GM21360 (cell line): ENCODE results near the gene LRRC36.

Source experiments
- ATAC-seq: cut with Tn5 transposase; IDR thresholded peaks from one replicate; pipeline ENCODE4 v1.9.1; 2021; ENCODE audit warnings: mild to moderate bottlenecking, moderate library complexity; ENCODE audit not compliant: unreplicated experiment

LRRC36 gene

GRCh38 chr16:67291461-67291860 lies 35.2 kb upstream of the LRRC36 start:
- ATAC-seq, result no peak

GRCh38 chr16:67294171-67294757 lies 32.4 kb upstream of the LRRC36 start:
- ATAC-seq, result no peak

- ATAC-seq, result no peak
Measured at GRCh38 chr16:67294938-67295361, 31.7 kb upstream of the LRRC36 start.

- no peak for ATAC-seq
Measured at GRCh38 chr16:67296420-67296819, 30.2 kb upstream of the LRRC36 start.

- ATAC-seq, result no peak
Measured at GRCh38 chr16:67298277-67298676, 28.3 kb upstream of the LRRC36 start.

- no peak for ATAC-seq
Measured at GRCh38 chr16:67299269-67299668, 27.3 kb upstream of the LRRC36 start.

- no peak for ATAC-seq
Measured at GRCh38 chr16:67301080-67301782, 25.4 kb upstream of the LRRC36 start.

GRCh38 chr16:67302076-67302475 lies 24.5 kb upstream of the LRRC36 start:
- ATAC-seq, result no peak

GRCh38 chr16:67302970-67303369 lies 23.6 kb upstream of the LRRC36 start:
- ATAC-seq, result no peak

- ATAC-seq, result no peak
Measured at GRCh38 chr16:67304020-67304419, 22.6 kb upstream of the LRRC36 start.

GRCh38 chr16:67305216-67306071 lies 21.2 kb upstream of the LRRC36 start:
- no peak for ATAC-seq

- no peak for ATAC-seq
Measured at GRCh38 chr16:67310561-67310960, 16.1 kb upstream of the LRRC36 start.

GRCh38 chr16:67311607-67312488 lies 14.8 kb upstream of the LRRC36 start:
- ATAC-seq, result peak; percentile 76

- ATAC-seq, result no peak
Measured at GRCh38 chr16:67312719-67313118, 13.9 kb upstream of the LRRC36 start.

- no peak for ATAC-seq
Measured at GRCh38 chr16:67317853-67318252, 8.8 kb upstream of the LRRC36 start.

- ATAC-seq, result no peak
Measured at GRCh38 chr16:67326115-67326471, 522 bp upstream of the LRRC36 start.

- no peak for ATAC-seq
Measured at GRCh38 chr16:67327743-67328142, 1.1 kb downstream of the LRRC36 start.

GRCh38 chr16:67329901-67330300 lies 3.3 kb downstream of the LRRC36 start:
- ATAC-seq, result no peak

- ATAC-seq, result no peak
Measured at GRCh38 chr16:67333315-67333714, 6.7 kb downstream of the LRRC36 start.

GRCh38 chr16:67336116-67336515 lies 9.5 kb downstream of the LRRC36 start:
- no peak for ATAC-seq

GRCh38 chr16:67336648-67337047 lies 10.0 kb downstream of the LRRC36 start:
- ATAC-seq, result no peak
